ENCODE measurements around the gene GSTA1.
"Not testable (repeated sequence)": the region's sequence is repeated elsewhere in the genome, so short reads cannot be mapped to it uniquely, and the experiment has no call there.

GSTA1 gene

GRCh38 chr6:52839124-52840055, 35.8 kb upstream of the GSTA1 start:
- Histone ChIP-seq H3K27ac (no peak overlapping the region), H3K4me1 (no peaks in the 10 kb centered on the region), H3K4me3 (no peak overlapping the region), H3K9me3 (no peaks in the 10 kb centered on the region), H3K27me3 (no peaks in the 10 kb centered on the region), H3K36me3 (no peaks in the 10 kb centered on the region)
- no peak for DNase-seq
- TF ChIP-seq CTCF (IDR thresholded peaks at IDR 0.05), result peak; percentile 38 to 42
- intact Hi-C loops (cut with DNase I; ENCODE audit: low total_unique reads), result no loop called here

GRCh38 chr6:52834481-52834880, 30.9 kb upstream of the GSTA1 start:
- H3K27me3 ChIP-seq, result no peaks in the 10 kb centered on the region
- H3K27ac ChIP-seq, result no peak overlapping the region
- H3K4me1 ChIP-seq, result no peaks in the 10 kb centered on the region
- H3K9me3 ChIP-seq, result no peaks in the 10 kb centered on the region
- TF ChIP-seq CTCF (IDR thresholded peaks at IDR 0.05), result no peak
- DNase-seq, result no peak
- no peak overlapping the region for H3K4me3 ChIP-seq
- H3K36me3 ChIP-seq, result no peaks in the 10 kb centered on the region
- intact Hi-C loops (cut with DNase I; ENCODE audit: low total_unique reads), result no loop called here

GRCh38 chr6:52830869-52831268, 27.3 kb upstream of the GSTA1 start:
- DNase-seq; H3K4me3 ChIP-seq; H3K27ac ChIP-seq; H3K4me1 ChIP-seq; H3K36me3 ChIP-seq; H3K9me3 ChIP-seq; H3K27me3 ChIP-seq; intact Hi-C loops (cut with DNase I; ENCODE audit: low total_unique reads): not testable (repeated sequence)

GRCh38 chr6:52829046-52829817, 25.6 kb upstream of the GSTA1 start:
- H3K36me3 ChIP-seq, result no peaks in the 10 kb centered on the region
- intact Hi-C loops (cut with DNase I; ENCODE audit: low total_unique reads), result no loop called here
- DNase-seq, result no peak

GRCh38 chr6:52828621-52829020, 25.0 kb upstream of the GSTA1 start:
- H3K4me3 ChIP-seq; intact Hi-C loops (cut with DNase I; ENCODE audit: low total_unique reads); H3K27me3 ChIP-seq; H3K9me3 ChIP-seq; H3K27ac ChIP-seq; H3K36me3 ChIP-seq; H3K4me1 ChIP-seq; DNase-seq: not testable (repeated sequence)

More at GRCh38 chr6:52829046-52829817, 25.6 kb upstream of the GSTA1 start:
- no peak for TF ChIP-seq CTCF (IDR thresholded peaks at IDR 0.05)
- Histone ChIP-seq H3K4me1 (no peaks in the 10 kb centered on the region), H3K27ac (no peak overlapping the region), H3K27me3 (no peaks in the 10 kb centered on the region), H3K9me3 (no peaks in the 10 kb centered on the region), H3K4me3 (no peak overlapping the region)

GRCh38 chr6:52827073-52827783, 23.6 kb upstream of the GSTA1 start:
- H3K27ac ChIP-seq; H3K4me3 ChIP-seq; H3K4me1 ChIP-seq; H3K27me3 ChIP-seq; DNase-seq; H3K9me3 ChIP-seq; intact Hi-C loops (cut with DNase I; ENCODE audit: low total_unique reads); H3K36me3 ChIP-seq: not testable (repeated sequence)
